Ascending aorta (tissue), 2 donors: ENCODE results near the gene MAMLD1. TPM values are rescaled to one million over a fixed set of nuclear protein-coding genes. Genes with fewer than 3 reads are reported as not detected.

Experiments used
- DNase-seq, 2 donors: peaks; one replicate each; pipeline ENCODE4 v3.0.0-alpha.2; 2019; ENCODE audit warnings: low spot score in 2 of 2
- H3K27ac ChIP-seq, 2 donors: fragments of 200-600 bp; sonication (generic); one replicate each; pipeline ENCODE4 v1.5.1; 2016 to 2017; ENCODE audit warnings: mild to moderate bottlenecking in 1 of 2
- H3K27me3 ChIP-seq: fragments of 200-600 bp; sonication (generic); one replicate; pipeline ENCODE4 v1.5.1; 2017
- H3K36me3 ChIP-seq, 2 donors: fragments of 200-600 bp; sonication (generic); one replicate each; pipeline ENCODE4 v1.5.1; 2016
- H3K4me1 ChIP-seq, 2 donors: fragments of 200-600 bp; sonication (generic); one replicate each; pipeline ENCODE4 v1.5.1; 2016 to 2017; ENCODE audit warnings: mild to moderate bottlenecking in 1 of 2
- H3K4me3 ChIP-seq, 2 donors: fragments of 200-600 bp; sonication (generic); one replicate each; pipeline ENCODE4 v1.5.1; 2016 to 2017; ENCODE audit warnings: mild to moderate bottlenecking in 1 of 2
- H3K9me3 ChIP-seq, 2 donors: fragments of 200-600 bp; sonication (generic); one replicate each; pipeline ENCODE4 v1.5.1; 2016
- intact Hi-C: fragments of 100-400 bp; cut with DNase I; formaldehyde crosslinking; loops from one replicate; pipeline ENCODE4 v1.15.1; 2023
- total RNA-seq: library from RNA; depleted of rRNA; stranded (reverse); fragments of >200 nt; gene quantifications from one replicate; pipeline ENCODE4 v1.1.0, GENCODE V29; 2016
- TF ChIP-seq, protein P1 (sequence below), 3 experiments: fragments of 200-600 bp in 2 of 3; fragments of 450-650 bp in 1 of 3; sonication (generic) in 2 of 3; IDR thresholded peaks; one replicate each; pipeline ENCODE4 v1.5.1; 2016 to 2019; ENCODE audit warnings: antibody characterized with exemption in 3 of 3, mild to moderate bottlenecking in 1 of 3, moderate library complexity in 1 of 3

Gene MAMLD1
- total RNA-seq, 1 donor from 2014 or later, result 15.4 TPM

DNA sequence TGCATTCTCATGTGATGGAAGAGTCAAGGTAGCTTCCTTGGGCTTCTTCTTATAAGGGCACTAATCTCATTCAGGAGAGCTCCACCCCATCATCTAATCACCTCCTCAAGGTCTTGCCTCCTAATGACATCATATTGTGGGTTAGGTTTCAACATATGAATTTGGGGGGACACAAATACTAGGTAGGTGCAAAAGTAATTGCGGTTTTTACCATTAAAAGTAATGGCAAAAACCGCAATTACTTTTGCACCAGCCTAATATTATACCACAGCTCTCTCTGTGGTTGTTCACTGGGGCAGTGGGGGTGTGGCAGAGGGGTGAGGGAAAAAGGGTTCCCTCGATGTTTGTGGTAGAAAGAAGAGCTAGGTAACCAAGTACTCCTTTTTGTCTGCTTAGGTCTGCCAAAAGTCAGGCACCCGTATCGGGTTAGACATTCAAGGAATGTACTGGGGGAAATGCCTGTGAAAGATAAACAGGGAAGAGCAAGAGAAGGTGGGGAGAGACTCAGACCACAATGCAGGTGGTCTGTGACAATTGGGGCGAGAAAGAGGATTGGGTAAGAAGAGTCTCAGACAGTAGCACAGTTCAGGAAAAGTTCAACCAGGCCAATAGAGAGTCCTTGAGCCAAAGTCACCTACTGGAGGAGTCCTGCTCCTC, 126.4 kb downstream of the MAMLD1 start:
- H3K27me3 ChIP-seq, result no peaks in the 10 kb centered on the region
- TF ChIP-seq, protein P1, sequence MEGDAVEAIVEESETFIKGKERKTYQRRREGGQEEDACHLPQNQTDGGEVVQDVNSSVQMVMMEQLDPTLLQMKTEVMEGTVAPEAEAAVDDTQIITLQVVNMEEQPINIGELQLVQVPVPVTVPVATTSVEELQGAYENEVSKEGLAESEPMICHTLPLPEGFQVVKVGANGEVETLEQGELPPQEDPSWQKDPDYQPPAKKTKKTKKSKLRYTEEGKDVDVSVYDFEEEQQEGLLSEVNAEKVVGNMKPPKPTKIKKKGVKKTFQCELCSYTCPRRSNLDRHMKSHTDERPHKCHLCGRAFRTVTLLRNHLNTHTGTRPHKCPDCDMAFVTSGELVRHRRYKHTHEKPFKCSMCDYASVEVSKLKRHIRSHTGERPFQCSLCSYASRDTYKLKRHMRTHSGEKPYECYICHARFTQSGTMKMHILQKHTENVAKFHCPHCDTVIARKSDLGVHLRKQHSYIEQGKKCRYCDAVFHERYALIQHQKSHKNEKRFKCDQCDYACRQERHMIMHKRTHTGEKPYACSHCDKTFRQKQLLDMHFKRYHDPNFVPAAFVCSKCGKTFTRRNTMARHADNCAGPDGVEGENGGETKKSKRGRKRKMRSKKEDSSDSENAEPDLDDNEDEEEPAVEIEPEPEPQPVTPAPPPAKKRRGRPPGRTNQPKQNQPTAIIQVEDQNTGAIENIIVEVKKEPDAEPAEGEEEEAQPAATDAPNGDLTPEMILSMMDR (IDR thresholded peaks at IDR 0.05), result no peak
- DNase-seq, result no peak
- H3K36me3 ChIP-seq, result no peaks in the 10 kb centered on the region
- intact Hi-C loops, result loop anchor here (5.0 kb wide), 1 partner anchor 527 kb away; no protein-coding TSS in a partner anchor
- no peaks in the 10 kb centered on the region for H3K9me3 ChIP-seq
- H3K4me3 ChIP-seq, result no peak overlapping the region
- H3K27ac ChIP-seq, result no peak overlapping the region
- H3K4me1 ChIP-seq, result no peaks in the 10 kb centered on the region

DNA sequence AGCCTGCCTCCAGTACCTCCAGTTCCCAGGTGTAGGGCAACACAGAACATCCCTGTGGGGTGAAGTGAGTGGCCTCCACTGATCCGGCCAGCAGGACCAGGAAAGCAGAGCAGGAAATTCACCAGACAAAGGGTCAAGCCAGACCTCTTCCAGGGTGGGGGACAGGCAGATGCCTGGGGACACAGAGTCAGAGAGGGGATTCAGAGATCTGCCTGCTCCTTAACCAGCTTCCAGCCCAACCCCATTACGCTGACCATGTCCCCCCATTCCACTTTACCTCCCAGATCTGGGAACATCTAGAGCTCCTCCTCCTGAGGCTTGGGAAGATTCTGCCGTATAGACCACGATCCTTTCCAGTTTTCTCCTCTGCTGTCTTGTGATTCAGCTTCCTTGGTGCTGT, 132.4 kb downstream of the MAMLD1 start:
- Histone ChIP-seq H3K9me3 (no peaks in the 10 kb centered on the region), H3K36me3 (no peaks in the 10 kb centered on the region), H3K4me3 (no peak overlapping the region), H3K27me3 (no peaks in the 10 kb centered on the region), H3K27ac (no peak overlapping the region), H3K4me1 (no peaks in the 10 kb centered on the region)
- intact Hi-C loops, result no loop called here
- TF ChIP-seq, protein P1 (IDR thresholded peaks at IDR 0.05), result no peak
- no peak for DNase-seq

DNA sequence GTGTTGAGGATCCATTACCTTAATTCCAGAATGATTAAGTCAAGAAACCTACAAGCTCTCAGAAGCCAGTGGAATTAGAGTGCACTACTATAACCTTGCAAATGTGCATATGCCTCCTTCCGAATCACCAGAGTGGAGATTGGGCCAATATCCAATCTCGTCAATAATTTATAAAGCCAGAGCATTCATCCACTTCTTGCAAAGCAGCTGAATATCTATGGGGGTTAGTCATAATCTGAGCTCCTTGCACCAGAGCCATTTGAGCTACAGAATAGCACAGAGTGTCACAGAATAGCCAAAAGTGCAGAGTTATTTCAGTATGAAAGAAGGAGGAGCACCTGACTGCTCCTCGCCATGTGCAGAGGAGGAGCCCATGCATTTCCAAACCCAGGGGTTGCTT, 136.1 kb downstream of the MAMLD1 start:
- DNase-seq, result no peak
- H3K4me1 ChIP-seq, result peaks cover 0 to 2% of the 10 kb centered on the region in 2 donors
- no peaks in the 10 kb centered on the region for H3K9me3 ChIP-seq

DNA sequence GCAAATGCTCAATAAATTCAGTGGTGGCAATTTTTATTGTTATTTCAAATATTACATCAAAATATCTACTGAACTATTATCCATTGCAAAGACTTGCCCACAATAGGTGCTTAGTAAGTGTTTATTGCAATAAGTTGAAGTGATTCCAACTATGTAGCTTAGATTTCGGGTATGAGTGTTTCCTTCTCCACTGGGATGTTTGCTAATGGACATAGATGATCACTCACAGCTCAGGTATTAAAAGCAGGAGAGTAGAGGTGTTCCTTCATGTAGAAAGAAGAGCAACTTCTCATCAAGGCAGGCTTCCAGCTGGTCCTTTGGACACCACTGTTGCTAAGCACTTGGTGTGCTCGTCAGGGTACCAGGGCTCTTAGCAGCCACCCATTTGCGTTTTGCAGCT, 139.0 kb downstream of the MAMLD1 start:
- Histone ChIP-seq H3K4me1 (peaks cover 0 to 3% of the 10 kb centered on the region in 2 donors), H3K27ac (no peak overlapping the region), H3K4me3 (no peak overlapping the region), H3K36me3 (no peaks in the 10 kb centered on the region), H3K9me3 (no peaks in the 10 kb centered on the region), H3K27me3 (no peaks in the 10 kb centered on the region)
- intact Hi-C loops, result no loop called here
- no peak for DNase-seq
- TF ChIP-seq, protein P1 (IDR thresholded peaks at IDR 0.05), result no peak

More for the DNA sequence above, 136.1 kb downstream of the MAMLD1 start:
- H3K4me3 ChIP-seq, result no peak overlapping the region
- no peaks in the 10 kb centered on the region for H3K27me3 ChIP-seq
- H3K36me3 ChIP-seq, result no peaks in the 10 kb centered on the region
- H3K27ac ChIP-seq, result no peak overlapping the region
- intact Hi-C loops, result no loop called here
- TF ChIP-seq, protein P1 (IDR thresholded peaks at IDR 0.05), result no peak

DNA sequence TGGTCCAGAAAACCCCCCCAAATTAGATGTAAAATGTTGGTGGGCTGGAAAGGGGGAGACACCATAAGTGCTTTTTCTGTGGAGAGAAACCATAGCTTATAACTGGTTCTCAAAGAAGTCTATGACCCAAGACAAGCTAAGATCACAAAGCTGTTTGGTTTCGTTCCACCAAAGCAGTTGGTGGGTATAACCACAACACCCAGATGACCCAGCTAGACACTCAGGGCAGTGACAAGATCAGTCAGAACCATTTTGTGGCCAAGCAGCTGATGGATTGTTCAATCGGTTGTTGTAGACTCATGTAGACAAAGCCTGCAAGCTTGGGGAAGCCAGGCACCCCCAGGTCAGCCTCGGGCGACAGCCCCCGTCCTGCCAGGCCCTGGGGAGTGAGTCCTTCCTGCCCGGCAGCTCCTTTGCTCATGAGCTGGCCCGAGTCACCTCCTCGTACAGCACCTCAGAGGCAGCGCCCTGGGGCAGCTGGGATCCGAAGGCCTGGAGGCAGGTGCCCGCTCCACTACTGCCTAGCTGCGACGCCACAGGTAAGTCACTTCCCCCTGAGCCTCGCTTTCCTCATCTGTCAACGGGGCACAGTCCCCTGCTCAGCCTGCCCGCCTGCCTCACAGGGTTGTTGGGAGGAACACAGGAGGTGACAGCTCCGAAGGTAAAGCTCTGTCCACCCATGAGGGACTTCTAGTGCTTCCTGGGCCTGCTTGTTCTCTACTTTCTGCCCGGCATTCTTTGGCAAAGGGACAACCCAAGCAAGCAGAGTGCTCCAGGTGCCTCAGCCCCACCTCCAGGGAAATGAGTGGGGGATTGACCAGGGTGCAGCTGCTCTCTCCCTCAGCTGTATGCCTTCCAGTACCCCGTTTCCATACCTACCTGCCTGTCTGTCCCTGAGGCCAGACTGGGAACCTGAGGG, 140.1 kb downstream of the MAMLD1 start:
- TF ChIP-seq, protein P1 (IDR thresholded peaks at IDR 0.05), result no peak
- Histone ChIP-seq H3K27ac (peak overlapping the region in 1 of 2 donors; percentile 18), H3K9me3 (no peaks in the 10 kb centered on the region), H3K4me1 (peaks cover 0 to 9% of the 10 kb centered on the region in 2 donors), H3K4me3 (no peak overlapping the region), H3K27me3 (no peaks in the 10 kb centered on the region), H3K36me3 (no peaks in the 10 kb centered on the region)
- intact Hi-C loops, result no loop called here
- DNase-seq, result no peak
